ENCODE data around the gene RPRM.

GRCh38 chr2:153464395-153464794, 14.2 kb downstream of the RPRM start:
- TF ChIP-seq MAX (IDR thresholded peaks at IDR 0.05) (no peak), SP1 (IDR thresholded peaks at IDR 0.05) (no peak), HNF4A (conservative IDR thresholded peaks at IDR 0.05) (no peak), TAF1 (conservative IDR thresholded peaks at IDR 0.05) (no peak), FOXA2 (IDR thresholded peaks at IDR 0.05) (no peak), EGR1 (IDR thresholded peaks at IDR 0.05; ENCODE audit: low read depth in 2 of 2) (no peak), RAD21 (IDR thresholded peaks at IDR 0.05) (no peak), FOXA1 (IDR thresholded peaks at IDR 0.05) (no peak)
- TF ChIP-seq, protein P1, sequence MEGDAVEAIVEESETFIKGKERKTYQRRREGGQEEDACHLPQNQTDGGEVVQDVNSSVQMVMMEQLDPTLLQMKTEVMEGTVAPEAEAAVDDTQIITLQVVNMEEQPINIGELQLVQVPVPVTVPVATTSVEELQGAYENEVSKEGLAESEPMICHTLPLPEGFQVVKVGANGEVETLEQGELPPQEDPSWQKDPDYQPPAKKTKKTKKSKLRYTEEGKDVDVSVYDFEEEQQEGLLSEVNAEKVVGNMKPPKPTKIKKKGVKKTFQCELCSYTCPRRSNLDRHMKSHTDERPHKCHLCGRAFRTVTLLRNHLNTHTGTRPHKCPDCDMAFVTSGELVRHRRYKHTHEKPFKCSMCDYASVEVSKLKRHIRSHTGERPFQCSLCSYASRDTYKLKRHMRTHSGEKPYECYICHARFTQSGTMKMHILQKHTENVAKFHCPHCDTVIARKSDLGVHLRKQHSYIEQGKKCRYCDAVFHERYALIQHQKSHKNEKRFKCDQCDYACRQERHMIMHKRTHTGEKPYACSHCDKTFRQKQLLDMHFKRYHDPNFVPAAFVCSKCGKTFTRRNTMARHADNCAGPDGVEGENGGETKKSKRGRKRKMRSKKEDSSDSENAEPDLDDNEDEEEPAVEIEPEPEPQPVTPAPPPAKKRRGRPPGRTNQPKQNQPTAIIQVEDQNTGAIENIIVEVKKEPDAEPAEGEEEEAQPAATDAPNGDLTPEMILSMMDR (IDR thresholded peaks at IDR 0.05; ENCODE audit: low read depth, low read length, missing input control): no peak
- TF ChIP-seq, protein P2, sequence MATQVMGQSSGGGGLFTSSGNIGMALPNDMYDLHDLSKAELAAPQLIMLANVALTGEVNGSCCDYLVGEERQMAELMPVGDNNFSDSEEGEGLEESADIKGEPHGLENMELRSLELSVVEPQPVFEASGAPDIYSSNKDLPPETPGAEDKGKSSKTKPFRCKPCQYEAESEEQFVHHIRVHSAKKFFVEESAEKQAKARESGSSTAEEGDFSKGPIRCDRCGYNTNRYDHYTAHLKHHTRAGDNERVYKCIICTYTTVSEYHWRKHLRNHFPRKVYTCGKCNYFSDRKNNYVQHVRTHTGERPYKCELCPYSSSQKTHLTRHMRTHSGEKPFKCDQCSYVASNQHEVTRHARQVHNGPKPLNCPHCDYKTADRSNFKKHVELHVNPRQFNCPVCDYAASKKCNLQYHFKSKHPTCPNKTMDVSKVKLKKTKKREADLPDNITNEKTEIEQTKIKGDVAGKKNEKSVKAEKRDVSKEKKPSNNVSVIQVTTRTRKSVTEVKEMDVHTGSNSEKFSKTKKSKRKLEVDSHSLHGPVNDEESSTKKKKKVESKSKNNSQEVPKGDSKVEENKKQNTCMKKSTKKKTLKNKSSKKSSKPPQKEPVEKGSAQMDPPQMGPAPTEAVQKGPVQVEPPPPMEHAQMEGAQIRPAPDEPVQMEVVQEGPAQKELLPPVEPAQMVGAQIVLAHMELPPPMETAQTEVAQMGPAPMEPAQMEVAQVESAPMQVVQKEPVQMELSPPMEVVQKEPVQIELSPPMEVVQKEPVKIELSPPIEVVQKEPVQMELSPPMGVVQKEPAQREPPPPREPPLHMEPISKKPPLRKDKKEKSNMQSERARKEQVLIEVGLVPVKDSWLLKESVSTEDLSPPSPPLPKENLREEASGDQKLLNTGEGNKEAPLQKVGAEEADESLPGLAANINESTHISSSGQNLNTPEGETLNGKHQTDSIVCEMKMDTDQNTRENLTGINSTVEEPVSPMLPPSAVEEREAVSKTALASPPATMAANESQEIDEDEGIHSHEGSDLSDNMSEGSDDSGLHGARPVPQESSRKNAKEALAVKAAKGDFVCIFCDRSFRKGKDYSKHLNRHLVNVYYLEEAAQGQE (IDR thresholded peaks at IDR 0.05): no peak
- TF ChIP-seq, protein P3, sequence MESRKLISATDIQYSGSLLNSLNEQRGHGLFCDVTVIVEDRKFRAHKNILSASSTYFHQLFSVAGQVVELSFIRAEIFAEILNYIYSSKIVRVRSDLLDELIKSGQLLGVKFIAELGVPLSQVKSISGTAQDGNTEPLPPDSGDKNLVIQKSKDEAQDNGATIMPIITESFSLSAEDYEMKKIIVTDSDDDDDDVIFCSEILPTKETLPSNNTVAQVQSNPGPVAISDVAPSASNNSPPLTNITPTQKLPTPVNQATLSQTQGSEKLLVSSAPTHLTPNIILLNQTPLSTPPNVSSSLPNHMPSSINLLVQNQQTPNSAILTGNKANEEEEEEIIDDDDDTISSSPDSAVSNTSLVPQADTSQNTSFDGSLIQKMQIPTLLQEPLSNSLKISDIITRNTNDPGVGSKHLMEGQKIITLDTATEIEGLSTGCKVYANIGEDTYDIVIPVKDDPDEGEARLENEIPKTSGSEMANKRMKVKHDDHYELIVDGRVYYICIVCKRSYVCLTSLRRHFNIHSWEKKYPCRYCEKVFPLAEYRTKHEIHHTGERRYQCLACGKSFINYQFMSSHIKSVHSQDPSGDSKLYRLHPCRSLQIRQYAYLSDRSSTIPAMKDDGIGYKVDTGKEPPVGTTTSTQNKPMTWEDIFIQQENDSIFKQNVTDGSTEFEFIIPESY (IDR thresholded peaks at IDR 0.05): no peak

All from liver (tissue), 3 donors.